Measurements from ENCODE around the gene IL3.

DNA sequence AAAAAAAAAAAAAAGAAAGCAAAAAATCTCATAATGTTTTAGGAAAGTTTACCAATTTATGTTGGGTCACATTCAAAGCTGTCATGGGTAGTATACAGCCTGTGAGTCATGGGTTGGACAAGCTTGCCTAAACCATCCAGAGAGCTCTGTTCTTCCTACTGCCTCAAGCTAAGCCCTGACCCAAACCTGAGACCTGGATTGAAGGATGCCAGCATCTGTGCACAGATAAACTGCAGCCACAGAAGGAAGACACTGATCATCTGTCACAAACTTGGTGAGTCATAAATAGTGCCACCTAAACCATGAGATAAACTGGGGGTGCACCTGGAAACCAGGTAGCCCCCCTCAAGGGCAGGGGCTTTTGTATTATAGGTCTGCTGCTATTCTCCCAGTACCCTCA lies 44.1 kb downstream of the IL3 start:
- TF ChIP-seq, protein P1, sequence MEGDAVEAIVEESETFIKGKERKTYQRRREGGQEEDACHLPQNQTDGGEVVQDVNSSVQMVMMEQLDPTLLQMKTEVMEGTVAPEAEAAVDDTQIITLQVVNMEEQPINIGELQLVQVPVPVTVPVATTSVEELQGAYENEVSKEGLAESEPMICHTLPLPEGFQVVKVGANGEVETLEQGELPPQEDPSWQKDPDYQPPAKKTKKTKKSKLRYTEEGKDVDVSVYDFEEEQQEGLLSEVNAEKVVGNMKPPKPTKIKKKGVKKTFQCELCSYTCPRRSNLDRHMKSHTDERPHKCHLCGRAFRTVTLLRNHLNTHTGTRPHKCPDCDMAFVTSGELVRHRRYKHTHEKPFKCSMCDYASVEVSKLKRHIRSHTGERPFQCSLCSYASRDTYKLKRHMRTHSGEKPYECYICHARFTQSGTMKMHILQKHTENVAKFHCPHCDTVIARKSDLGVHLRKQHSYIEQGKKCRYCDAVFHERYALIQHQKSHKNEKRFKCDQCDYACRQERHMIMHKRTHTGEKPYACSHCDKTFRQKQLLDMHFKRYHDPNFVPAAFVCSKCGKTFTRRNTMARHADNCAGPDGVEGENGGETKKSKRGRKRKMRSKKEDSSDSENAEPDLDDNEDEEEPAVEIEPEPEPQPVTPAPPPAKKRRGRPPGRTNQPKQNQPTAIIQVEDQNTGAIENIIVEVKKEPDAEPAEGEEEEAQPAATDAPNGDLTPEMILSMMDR (IDR thresholded peaks at IDR 0.05; ENCODE audit: insufficient read depth, low read length) = no peak
- TF ChIP-seq POLR2AphosphoS5 (IDR thresholded peaks at IDR 0.05; ENCODE audit: low read depth) = no peak
